Dedifferentiated amniotic fluid mesenchymal stem cell (primary cell): ENCODE data around the gene SUPT3H.
"Not testable (repeated sequence)": the region's sequence is repeated elsewhere in the genome, so short reads cannot be mapped to it uniquely, and the experiment has no call there.

ENCODE experiments used
- DNase-seq: peaks from one replicate; pipeline ENCODE4 v3.0.0-alpha.2; 2016; ENCODE audit errors: extremely low spot score

SUPT3H gene

DNA sequence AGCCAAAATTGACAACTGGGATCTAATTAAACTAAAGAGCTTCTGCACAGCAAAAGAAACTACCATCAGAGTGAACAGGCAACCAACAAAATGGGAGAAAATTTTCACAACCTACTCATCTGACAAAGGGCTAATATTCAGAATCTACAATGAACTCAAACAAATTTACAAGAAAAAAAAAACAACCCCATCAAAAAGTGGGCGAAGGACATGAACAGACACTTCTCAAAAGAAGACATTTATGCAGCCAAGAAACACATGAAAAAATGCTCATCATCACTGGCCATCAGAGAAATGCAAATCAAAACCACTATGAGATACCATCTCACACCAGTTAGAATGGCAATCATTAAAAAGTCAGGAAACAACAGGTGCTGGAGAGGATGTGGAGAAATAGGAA is 310.3 kb downstream of the SUPT3H start:
- not testable (repeated sequence) for DNase-seq

GRCh38 chr6:45062659-45063058 is 315.1 kb downstream of the SUPT3H start:
- DNase-seq, result not testable (repeated sequence)

DNA sequence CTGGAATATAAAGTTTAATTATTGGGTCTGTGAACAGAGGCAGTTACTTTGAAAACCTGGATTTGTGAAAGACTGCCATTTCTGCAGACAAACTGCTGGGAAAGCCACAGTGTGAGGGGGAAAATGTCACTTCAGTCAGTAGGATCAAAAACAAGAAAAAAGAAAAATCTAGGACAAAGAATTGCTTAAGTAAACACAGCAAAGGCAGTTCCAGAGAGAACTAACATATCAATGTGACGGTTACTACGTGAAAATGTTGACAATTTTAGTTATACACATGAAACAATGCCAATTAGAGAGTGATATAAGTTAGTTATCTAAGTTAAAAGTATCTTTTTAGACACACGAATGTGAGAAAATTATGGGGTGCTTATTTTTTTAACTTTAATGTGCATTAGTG is 320.0 kb downstream of the SUPT3H start:
- DNase-seq, result no peak

- DNase-seq, result no peak
These were observed 323.1 kb downstream of the SUPT3H start for GRCh38 chr6:45054610-45055009.

GRCh38 chr6:45052325-45052724 is 325.4 kb downstream of the SUPT3H start:
- DNase-seq, result no peak

DNA sequence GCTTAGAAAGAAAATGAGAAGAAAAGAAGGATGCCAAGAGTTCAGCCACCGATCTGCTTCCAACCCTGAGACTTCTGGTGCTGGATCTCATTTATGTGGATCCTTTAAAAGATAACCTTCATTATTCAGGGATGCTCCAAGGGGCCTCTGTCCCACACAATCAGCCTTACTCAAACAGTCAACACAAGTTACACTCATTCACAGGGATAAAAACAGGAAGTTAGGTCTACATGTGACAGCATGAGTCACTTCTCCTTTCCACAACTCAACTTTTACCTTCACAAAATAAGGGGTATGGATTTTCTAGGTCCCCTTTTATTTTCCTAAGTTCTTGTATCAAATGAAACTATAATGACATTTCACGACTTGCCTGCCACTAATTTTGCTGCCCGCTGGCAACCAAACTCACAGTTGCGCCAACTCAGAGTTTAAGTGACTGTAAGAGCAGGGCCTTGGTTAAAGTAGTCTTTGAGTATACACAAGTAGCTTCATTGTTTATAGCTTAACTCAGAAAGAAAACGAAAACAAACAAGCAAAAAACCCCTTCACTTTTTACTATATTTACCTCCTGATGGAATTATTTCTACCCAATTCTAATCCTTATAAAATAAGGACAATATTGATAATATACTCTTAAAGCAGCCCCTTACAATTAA is 328.4 kb downstream of the SUPT3H start:
- DNase-seq, result no peak

GRCh38 chr6:45047573-45047972 is 330.2 kb downstream of the SUPT3H start:
- DNase-seq, result no peak

DNA sequence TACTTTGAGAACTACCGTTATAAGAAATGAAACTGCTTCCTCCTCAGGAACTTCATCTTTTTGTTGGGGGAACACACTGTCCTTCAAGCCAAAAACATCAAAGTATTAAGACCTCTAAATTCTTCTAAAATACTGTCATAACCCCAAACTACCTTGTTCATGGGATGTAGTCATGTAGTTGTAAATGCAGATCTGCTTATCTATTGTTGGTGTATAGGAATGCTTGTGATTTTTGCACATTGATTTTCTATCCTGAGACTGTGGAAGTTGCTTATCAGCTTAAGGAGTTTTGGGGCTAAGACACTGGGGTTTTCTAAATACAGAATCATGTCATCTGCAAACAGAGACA is 332.5 kb downstream of the SUPT3H start:
- DNase-seq, result no peak

DNA sequence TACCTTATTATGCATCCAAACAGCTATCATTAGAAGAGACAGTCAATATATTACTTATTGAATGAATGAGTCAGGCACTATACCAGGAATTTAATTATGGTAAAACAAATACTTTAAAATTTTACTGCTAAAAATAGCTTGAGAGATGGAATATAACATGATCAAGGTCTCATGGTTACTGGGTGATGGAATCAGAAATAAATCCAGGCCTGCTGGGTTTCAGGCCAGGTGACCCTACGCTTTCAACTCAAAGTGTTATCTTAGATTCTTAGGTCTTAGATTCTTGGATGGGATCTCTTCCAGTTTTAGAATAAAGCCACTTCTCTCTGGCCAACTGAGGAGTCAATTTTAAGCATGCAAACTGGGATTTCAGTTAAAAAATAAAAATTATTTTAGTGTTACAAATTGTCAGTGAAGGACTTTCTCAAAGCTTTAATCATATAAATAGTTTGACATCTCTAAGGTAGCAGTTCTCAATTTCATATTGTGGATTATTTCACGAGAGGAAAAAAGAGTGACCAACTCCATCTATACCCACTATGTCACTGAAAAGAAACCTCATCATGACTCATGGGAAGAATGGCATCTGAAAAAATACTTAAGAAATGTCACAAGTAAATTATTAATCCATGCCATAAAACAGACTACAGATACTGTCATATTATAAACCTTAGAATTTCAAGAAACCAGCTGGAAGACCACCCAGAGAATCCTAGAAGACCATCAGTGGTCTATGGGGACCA is 333.1 kb downstream of the SUPT3H start:
- no peak for DNase-seq

DNA sequence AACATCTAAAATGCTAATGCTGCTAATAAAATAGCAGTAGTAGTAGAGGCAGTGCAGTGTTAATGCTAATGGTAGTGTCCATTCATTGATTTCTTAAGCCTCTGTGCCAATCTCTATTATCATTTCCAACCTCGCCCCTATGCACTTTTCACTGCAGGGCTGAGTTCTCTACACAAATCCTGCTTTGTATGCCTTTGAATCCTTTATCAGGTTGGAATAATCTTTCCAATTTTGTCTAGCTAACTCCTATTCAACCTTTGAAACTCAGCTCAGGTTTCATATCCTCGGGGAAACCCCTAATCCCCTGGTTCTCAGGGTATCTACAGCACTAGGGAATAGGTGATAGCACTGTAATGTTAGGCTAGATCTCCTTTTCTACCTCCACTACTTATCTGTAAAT is 333.6 kb downstream of the SUPT3H start:
- no peak for DNase-seq

DNA sequence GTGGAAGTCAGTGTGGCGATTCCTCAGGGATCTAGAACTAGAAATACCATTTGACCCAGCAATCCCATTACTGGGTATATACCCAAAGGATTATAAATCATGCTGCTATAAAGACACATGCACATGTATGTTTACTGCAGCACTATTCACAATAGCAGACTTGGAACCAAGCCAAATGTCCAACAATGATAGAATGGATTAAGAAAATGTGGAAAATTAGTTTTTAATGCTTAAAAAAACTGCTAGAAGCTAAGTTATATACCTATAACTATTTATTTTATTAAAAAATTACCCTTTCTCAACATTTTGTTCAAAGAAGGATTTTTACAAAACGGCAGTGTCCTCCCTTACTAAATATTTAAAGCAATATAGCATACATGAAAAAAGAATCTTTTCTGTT is 335.1 kb downstream of the SUPT3H start:
- not testable (repeated sequence) for DNase-seq

GRCh38 chr6:45038226-45038625 is 339.5 kb downstream of the SUPT3H start:
- no peak for DNase-seq

DNA sequence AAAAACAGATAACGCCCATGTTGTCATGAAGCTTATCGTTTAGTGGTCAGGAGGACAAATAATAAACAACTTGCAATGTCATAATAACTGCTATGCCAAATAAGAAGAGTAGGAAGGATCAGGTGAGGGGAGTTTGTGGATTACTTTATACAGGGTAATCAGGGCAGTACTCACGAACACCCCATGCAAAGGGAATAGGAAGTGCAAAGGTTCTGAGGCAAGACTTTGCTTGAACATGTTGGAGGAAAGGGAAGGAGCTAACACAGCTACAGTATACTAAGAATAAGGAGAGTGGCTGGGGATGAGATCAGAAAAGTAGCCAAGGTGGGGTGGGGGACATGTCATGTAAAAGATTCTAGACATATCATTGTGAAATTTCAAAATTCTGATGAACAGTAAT is 341.6 kb downstream of the SUPT3H start:
- no peak for DNase-seq

DNA sequence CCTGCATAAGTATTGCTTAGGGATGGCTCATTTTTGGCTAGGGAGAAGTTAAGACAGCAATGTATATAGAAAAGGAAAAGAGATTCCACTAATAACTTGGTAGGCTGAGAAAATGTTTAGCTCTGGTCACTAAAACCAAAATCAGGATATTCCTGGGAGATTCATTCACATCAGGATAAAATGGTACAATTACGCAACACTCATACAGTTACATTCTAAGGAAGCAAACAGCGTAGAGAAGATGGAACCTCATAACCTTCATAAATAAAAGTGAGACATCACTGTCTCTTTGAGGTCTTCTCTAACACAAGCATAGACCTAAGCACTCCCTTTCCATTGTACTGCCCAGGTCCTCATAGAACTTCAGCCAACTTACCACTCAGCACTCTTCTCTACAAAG is 345.3 kb downstream of the SUPT3H start:
- no peak for DNase-seq

DNA sequence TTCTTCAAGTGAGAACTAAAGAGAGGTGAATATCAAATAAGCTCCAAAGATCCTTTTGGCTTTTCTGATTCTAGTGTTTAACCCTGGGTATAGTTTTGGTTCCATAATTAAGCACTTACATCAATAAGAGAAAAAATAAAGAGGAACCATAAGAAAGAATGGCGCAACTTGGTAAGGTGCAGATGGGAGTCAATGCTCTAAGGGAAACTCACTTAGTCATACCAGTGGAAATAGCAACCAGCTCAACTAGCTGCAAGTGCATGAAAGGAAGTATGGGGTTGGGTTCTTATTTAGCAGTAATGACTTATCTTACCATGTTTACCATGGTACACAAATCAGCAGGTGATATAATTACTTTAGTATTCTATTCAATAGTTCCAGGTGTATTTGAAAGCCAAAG is 346.1 kb downstream of the SUPT3H start:
- DNase-seq, result no peak

DNA sequence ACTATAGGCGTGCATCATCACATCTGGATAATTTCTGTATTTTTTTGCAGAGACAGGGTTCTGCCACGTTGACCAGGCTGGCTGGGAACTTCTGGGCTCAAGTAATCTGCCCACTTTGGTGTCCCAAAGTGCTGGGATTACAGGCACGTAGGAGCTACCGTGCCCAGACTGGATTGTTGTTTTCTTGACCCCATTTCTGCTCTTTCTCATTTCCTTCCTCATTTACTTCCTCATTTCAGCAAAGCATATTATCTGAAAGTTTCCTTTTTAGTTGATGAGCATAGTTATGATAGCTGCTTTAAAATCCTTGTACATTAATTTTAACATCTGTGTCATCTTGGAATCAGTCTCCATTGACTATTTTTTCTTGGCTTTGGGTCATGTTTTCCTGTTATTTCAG is 350.6 kb downstream of the SUPT3H start:
- DNase-seq, result no peak

- DNase-seq, result no peak
These were observed 351.7 kb downstream of the SUPT3H start for GRCh38 chr6:45026003-45026516.

DNA sequence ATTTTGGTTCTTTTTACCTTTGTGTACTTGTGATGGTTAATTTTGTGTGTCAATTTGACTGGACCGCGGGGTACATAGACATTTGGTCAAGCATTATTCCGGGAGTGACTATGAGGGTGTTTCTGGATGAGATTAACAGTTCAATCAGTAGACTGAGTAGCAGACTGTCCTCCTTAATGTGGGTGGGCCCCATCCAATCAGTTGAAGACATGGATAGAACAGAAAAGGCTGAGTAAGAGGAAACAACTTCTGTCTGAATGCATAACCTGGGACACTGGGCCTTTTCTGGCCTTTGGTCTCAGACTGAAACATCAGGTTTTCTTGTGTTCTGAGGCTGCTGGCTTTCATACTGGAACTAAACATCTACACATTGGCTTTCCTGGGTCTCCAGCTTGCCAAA is 353.1 kb downstream of the SUPT3H start:
- DNase-seq, result no peak

- no peak for DNase-seq
These were observed 356.1 kb downstream of the SUPT3H start for GRCh38 chr6:45021676-45022075.

DNA sequence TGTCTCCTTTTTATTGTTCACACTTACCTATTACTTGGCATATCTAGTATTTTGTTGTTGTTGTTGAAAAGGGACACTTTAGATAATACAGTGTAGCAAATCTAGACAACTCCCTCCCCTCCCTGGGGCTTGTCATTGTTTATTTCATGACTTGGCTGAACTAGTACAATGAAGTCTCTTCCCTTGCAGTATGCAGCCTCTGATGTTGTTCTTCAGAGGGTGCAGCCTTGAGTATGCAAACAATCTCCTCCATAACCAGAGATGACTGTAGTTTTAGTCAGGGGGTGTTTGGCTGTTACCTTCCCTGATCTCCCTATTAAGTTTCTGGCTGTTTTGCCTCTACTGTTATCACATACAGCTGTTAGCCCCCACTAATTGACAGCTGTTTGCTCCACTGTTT is 365.0 kb downstream of the SUPT3H start:
- no peak for DNase-seq

DNA sequence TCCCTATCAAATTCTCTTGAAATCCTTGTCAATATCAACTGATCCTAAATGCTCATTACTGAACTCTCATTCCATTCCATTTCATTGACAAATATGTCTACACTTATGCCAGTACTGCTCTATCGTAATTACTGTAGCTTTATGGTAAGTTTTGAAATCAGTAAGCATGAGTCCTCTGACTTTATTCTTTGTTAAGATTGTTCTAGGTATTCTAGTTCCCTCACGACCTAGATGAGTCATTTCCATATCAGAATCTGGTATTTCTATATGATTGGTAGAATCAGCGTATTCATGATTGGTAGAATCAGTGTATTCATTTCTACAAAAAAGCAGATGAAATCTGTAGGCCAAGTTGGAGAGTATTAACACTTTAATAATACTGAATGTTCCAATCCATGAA is 368.2 kb downstream of the SUPT3H start:
- no peak for DNase-seq

GRCh38 chr6:45006893-45007292 is 370.8 kb downstream of the SUPT3H start:
- no peak for DNase-seq

GRCh38 chr6:45003961-45004360 is 373.8 kb downstream of the SUPT3H start:
- DNase-seq, result no peak

- DNase-seq, result no peak
These were observed 374.3 kb downstream of the SUPT3H start for GRCh38 chr6:45003387-45003786.
